ENCODE results near the gene HECTD4. TPM values are rescaled to one million over a fixed set of nuclear protein-coding genes. Genes with fewer than 3 reads are reported as not detected.

HECTD4 gene
- total RNA-seq, 1 experiment from 2014 or later: 37.4 TPM

DNA sequence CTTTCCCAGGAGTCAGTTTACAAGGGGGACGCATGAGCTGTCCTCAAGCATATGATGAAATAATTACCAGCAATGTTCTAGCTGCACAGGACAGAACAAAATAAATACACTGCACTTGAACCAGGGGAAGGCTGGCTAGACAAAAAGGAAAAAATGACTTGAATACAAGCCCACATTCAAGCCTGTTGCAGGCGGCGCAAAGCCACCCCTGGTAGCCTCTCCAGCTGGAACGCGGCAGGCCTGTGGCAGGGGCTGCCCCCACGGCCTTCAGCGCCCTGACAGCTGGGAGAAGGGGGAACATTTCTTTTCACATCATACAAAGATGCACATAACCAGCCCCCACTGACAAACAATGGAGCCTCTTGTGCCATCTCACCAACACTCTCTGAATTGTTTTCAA lies 199.7 kb downstream of the HECTD4 start:
- intact Hi-C loops (cut with micrococcal nuclease; ENCODE audit: unreplicated experiment): no loop called here
- no TSS peak for BruUV-seq (replicated peaks)
- Histone ChIP-seq H3K9me3 (ENCODE audit: insufficient read depth, low read depth) (no peaks in the 10 kb centered on the region), H3K36me3 (ENCODE audit: low read depth) (no peaks in the 10 kb centered on the region), H3K4me3 (no peak overlapping the region), H3K27ac (no peak overlapping the region), H2AFZ (no peak overlapping the region), H3K4me2 (no peak overlapping the region), H3K27me3 (ENCODE audit: insufficient read depth, low read depth) (no peaks in the 10 kb centered on the region), H3K4me1 (replicated peaks; ENCODE audit: insufficient read depth) (no peaks in the 10 kb centered on the region), H3K79me2 (ENCODE audit: low read depth) (no peaks in the 10 kb centered on the region), H3K9me2 (ENCODE audit: insufficient read depth) (no peaks in the 10 kb centered on the region), H4K20me1 (ENCODE audit: insufficient read depth) (no peaks in the 10 kb centered on the region), H3F3A (ENCODE audit: insufficient read depth, low read depth) (no peaks in the 10 kb centered on the region)
- ChIA-PET POLR2A (ENCODE audit: unreplicated experiment) (no interaction called here), CTCF (no interaction called here)
- DNase-seq: no peak
- TF ChIP-seq EZH2 (IDR thresholded peaks at IDR 0.05; ENCODE audit: low read depth) (no peak), CTCF (conservative IDR thresholded peaks at IDR 0.05) (no peak)

- no peak for TF ChIP-seq EZH2 (IDR thresholded peaks at IDR 0.05; ENCODE audit: low read depth)
- no peak for TF ChIP-seq CTCF (conservative IDR thresholded peaks at IDR 0.05)
- H3K27me3 ChIP-seq (ENCODE audit: insufficient read depth, low read depth): no peaks in the 10 kb centered on the region
- H3K9me3 ChIP-seq (ENCODE audit: insufficient read depth, low read depth): no peaks in the 10 kb centered on the region
- no peak overlapping the region for H3K4me3 ChIP-seq
- no peaks in the 10 kb centered on the region for H3K36me3 ChIP-seq (ENCODE audit: low read depth)
- no peaks in the 10 kb centered on the region for H3K9me2 ChIP-seq (ENCODE audit: insufficient read depth)
- no peaks in the 10 kb centered on the region for H3F3A ChIP-seq (ENCODE audit: insufficient read depth, low read depth)
- no peak overlapping the region for H3K27ac ChIP-seq
- ChIA-PET CTCF (no interaction called here), POLR2A (ENCODE audit: unreplicated experiment) (interaction anchor here (0.6 kb wide), 1 partner anchor 47 kb away, joined by 3 read pairs; no protein-coding TSS in a partner anchor)
- intact Hi-C loops (cut with micrococcal nuclease; ENCODE audit: unreplicated experiment): no loop called here
- no TSS peak for BruUV-seq (replicated peaks)
- no peak for DNase-seq
- no peaks in the 10 kb centered on the region for H3K4me1 ChIP-seq (replicated peaks; ENCODE audit: insufficient read depth)
- no peaks in the 10 kb centered on the region for H4K20me1 ChIP-seq (ENCODE audit: insufficient read depth)
- H3K4me2 ChIP-seq: no peak overlapping the region
- H2AFZ ChIP-seq: no peak overlapping the region
- no peaks in the 10 kb centered on the region for H3K79me2 ChIP-seq (ENCODE audit: low read depth)
These were observed 201.8 kb downstream of the HECTD4 start for GRCh38 chr12:112180422-112180821.

DNA sequence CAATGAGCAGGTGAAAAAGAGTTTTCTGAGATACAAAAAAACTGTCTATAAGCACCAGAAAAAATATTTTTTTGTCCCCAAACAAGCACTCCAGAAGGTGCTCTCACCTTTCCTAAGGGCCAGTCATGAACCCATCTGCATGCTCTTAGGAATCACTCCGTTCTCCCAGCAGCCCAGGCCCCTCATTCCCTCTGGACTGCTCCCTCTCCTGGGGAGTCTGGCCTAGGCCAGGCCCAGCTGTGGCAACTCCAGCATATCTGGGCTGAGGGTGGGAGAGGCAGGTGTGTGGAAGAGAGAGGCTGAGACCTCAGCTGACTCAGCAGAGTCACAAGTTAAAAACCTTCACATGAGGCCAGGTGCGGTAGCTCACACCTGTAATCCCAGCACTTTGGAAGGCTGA lies 202.3 kb downstream of the HECTD4 start:
- ChIA-PET POLR2A (ENCODE audit: unreplicated experiment) (no interaction called here), CTCF (no interaction called here)
- intact Hi-C loops (cut with micrococcal nuclease; ENCODE audit: unreplicated experiment): no loop called here

More for the DNA sequence above, 202.3 kb downstream of the HECTD4 start:
- no peaks in the 10 kb centered on the region for H3K36me3 ChIP-seq (ENCODE audit: low read depth)
- no peaks in the 10 kb centered on the region for H4K20me1 ChIP-seq (ENCODE audit: insufficient read depth)
- no peaks in the 10 kb centered on the region for H3K9me2 ChIP-seq (ENCODE audit: insufficient read depth)
- no peak overlapping the region for H3K4me3 ChIP-seq
- no peaks in the 10 kb centered on the region for H3F3A ChIP-seq (ENCODE audit: insufficient read depth, low read depth)
- no peaks in the 10 kb centered on the region for H3K9me3 ChIP-seq (ENCODE audit: insufficient read depth, low read depth)
- no peaks in the 10 kb centered on the region for H3K27me3 ChIP-seq (ENCODE audit: insufficient read depth, low read depth)
- H3K4me2 ChIP-seq: no peak overlapping the region
- H3K79me2 ChIP-seq (ENCODE audit: low read depth): no peaks in the 10 kb centered on the region
- TF ChIP-seq EZH2 (IDR thresholded peaks at IDR 0.05; ENCODE audit: low read depth): no peak
- TF ChIP-seq CTCF (conservative IDR thresholded peaks at IDR 0.05): no peak
- H3K27ac ChIP-seq: no peak overlapping the region
- no TSS peak for BruUV-seq (replicated peaks)
- DNase-seq: no peak
- H3K4me1 ChIP-seq (replicated peaks; ENCODE audit: insufficient read depth): no peaks in the 10 kb centered on the region
- H2AFZ ChIP-seq: no peak overlapping the region

Measured in PC-9 (cell line).